K562 treated with DMSO at 1 percent for 12 hours (cell line): ENCODE measurements around the gene RNF123. TPM values are rescaled to one million over a fixed set of nuclear protein-coding genes. Genes with fewer than 3 reads are reported as not detected.

ENCODE experiments used
- total RNA-seq: library from RNA; unstranded; fragments of 300-600 nt; gene quantifications from 2 replicates; pipeline ENCODE4 v1.2.3, GENCODE V29; 2022; ENCODE audit not compliant: insufficient read depth

The RNF123 gene
- 24.4 and 32.7 TPM in 2 replicates for total RNA-seq

GRCh38 chr3:49689046-49689907 lies at the start of gene RNF123, which contains the start of gene MST1:
TSS of gene RNF123 (plus strand) at chr3:49689557. CDS start at chr3:49691166, 1,609 bp downstream.
TSS of gene MST1 (minus strand) at chr3:49689474. CDS start at chr3:49688691, 783 bp downstream.

GRCh38 chr3:49673715-49674496 lies 15.5 kb upstream of the RNF123 start, which contains the start of gene APEH:
TSS of gene APEH (plus strand) at chr3:49674351. CDS start at chr3:49674402, 51 bp downstream.

GRCh38 chr3:49719214-49719884 lies 30.0 kb downstream of the RNF123 start, which contains the start of gene AMIGO3:
TSS of gene AMIGO3 (minus strand) at chr3:49719684. CDS start at chr3:49719465, 219 bp downstream.

GRCh38 chr3:49723628-49724551 lies 34.5 kb downstream of the RNF123 start, which contains the start of gene GMPPB:
TSS of gene GMPPB (minus strand) at chr3:49723951. CDS start at chr3:49723726, 225 bp downstream.

Other genes starting within 250 kb of the RNF123 start
- 4.5 and 13.5 TPM in 2 replicates for gene DAG1, start 219.3 kb upstream of the RNF123 start, total RNA-seq
- gene BSN, start 135.1 kb upstream of the RNF123 start, total RNA-seq = 0.07 and 0.17 TPM in 2 replicates
- gene APEH, start 15.2 kb upstream of the RNF123 start, total RNA-seq = 96.5 and 122 TPM in 2 replicates
- 0.57 and 2.5 TPM in 2 replicates for gene MST1, start 83 bp upstream of the RNF123 start, total RNA-seq
- 2.6 and 6.2 TPM in 2 replicates for gene AMIGO3, start 30.1 kb downstream of the RNF123 start, total RNA-seq
- gene GMPPB, start 34.4 kb downstream of the RNF123 start, total RNA-seq = 10.2 and 15.5 TPM in 2 replicates
- 22.7 and 36.2 TPM in 2 replicates for gene IP6K1, start 97.0 kb downstream of the RNF123 start, total RNA-seq
- not detected in 2 replicates for gene CDHR4, start 110.3 kb downstream of the RNF123 start, total RNA-seq
- 1.7 and 3.5 TPM in 2 replicates for gene INKA1, start 113.7 kb downstream of the RNF123 start, total RNA-seq
- gene UBA7, start 124.4 kb downstream of the RNF123 start, total RNA-seq = 13.2 and 13.4 TPM in 2 replicates
- 16.7 and 24.1 TPM in 2 replicates for gene TRAIP, start 167.0 kb downstream of the RNF123 start, total RNA-seq
- not detected in 2 replicates for gene CAMKV, start 180.3 kb downstream of the RNF123 start, total RNA-seq
- gene MST1R, start 214.3 kb downstream of the RNF123 start, total RNA-seq = 1.7 and 7.2 TPM in 2 replicates
- gene MON1A, start 240.3 kb downstream of the RNF123 start, total RNA-seq = 11.1 and 13.7 TPM in 2 replicates